PC-3 (cell line): ENCODE data around the gene NUTM1. TPM values are rescaled to one million over a fixed set of nuclear protein-coding genes. Genes with fewer than 3 reads are reported as not detected.

Experiments
- ATAC-seq: fragments of 200-7000 bp; cut with Tn5 transposase; 2 replicates; pipeline ENCODE4 v1.9.1; 2020; ENCODE audit warnings: mild to moderate bottlenecking, moderate library complexity
- Bru-seq: library from RNA; stranded (reverse); fragments of 400-500 nt; gene quantifications from one replicate; lab custom pipeline; 2021; lab: Mats Ljungman, UMichigan
- BruChase-seq, 2 experiments: library from RNA; stranded (reverse); fragments of 400-500 nt; gene quantifications; one replicate each; lab custom pipeline; 2021; lab: Mats Ljungman, UMichigan
- BruUV-seq: library from RNA; stranded (reverse); fragments of 400-500 nt; replicated peaks from 2 replicates; lab custom pipeline; 2021; lab: Mats Ljungman, UMichigan
- CTCF ChIA-PET: fragments of 300-600 bp; sonication (Branson Sonifier 250); formaldehyde crosslinking; loops from one replicate; lab custom pipeline; 2022; ENCODE audit warnings: antibody characterized with exemption; lab: Charles Lee
- POLR2A ChIA-PET: fragments of 300-600 bp; sonication (Branson Sonifier 250); formaldehyde crosslinking; loops from one replicate; lab custom pipeline; 2022; ENCODE audit warnings: antibody characterized with exemption; ENCODE audit not compliant: unreplicated experiment; lab: Charles Lee
- DNase-seq: peaks from one replicate; pipeline ENCODE4 v3.0.0-alpha.2; 2015
- H2AFZ ChIP-seq: fragments of 300-600 bp; sonication (generic); 2 replicates; pipeline ENCODE4 v1.6.0; 2016; ENCODE audit warnings: antibody characterized with exemption, low read length
- H3F3A ChIP-seq: fragments of 300-600 bp; sonication (generic); one replicate; pipeline ENCODE4 v1.6.0; 2017; ENCODE audit warnings: antibody characterized with exemption, low read length, control low read depth, mild to moderate bottlenecking; ENCODE audit not compliant: unreplicated experiment
- H3K27ac ChIP-seq: fragments of 300-600 bp; sonication (generic); 2 replicates; pipeline ENCODE4 v1.5.1; 2016; ENCODE audit warnings: mild to moderate bottlenecking, low read length
- H3K27me3 ChIP-seq: fragments of 300-600 bp; sonication (generic); 2 replicates; pipeline ENCODE4 v1.6.1; 2016; ENCODE audit warnings: low read length, mixed read lengths
- H3K36me3 ChIP-seq: fragments of 300-600 bp; sonication (generic); 2 replicates; pipeline ENCODE4 v1.6.1; 2016; ENCODE audit warnings: low read depth, mixed run types, low read length, mixed read lengths
- H3K4me1 ChIP-seq: fragments of 300-600 bp; sonication (generic); 2 replicates; pipeline ENCODE4 v1.5.1; 2016; ENCODE audit warnings: low read length; ENCODE audit not compliant: insufficient read depth
- H3K4me2 ChIP-seq: fragments of 300-600 bp; sonication (generic); 2 replicates; pipeline ENCODE4 v1.6.0; 2016; ENCODE audit warnings: low read length
- H3K4me3 ChIP-seq: fragments of 300-600 bp; sonication (generic); 2 replicates; pipeline ENCODE4 v1.5.1; 2016; ENCODE audit warnings: mild to moderate bottlenecking, low read length, mixed read lengths
- H3K79me2 ChIP-seq: fragments of 300-600 bp; sonication (generic); 2 replicates; pipeline ENCODE4 v1.6.1; 2017; ENCODE audit warnings: low read length, mixed read lengths
- H3K9ac ChIP-seq: fragments of 300-600 bp; sonication (generic); 2 replicates; pipeline ENCODE4 v1.6.0; 2016; ENCODE audit warnings: mild to moderate bottlenecking, low read length
- H3K9me2 ChIP-seq: fragments of 300-600 bp; sonication (generic); replicated peaks from 2 replicates; pipeline ENCODE4 v1.6.1; 2016; ENCODE audit warnings: mixed run types, low read length, mixed read lengths
- H3K9me3 ChIP-seq: fragments of 300-600 bp; sonication (generic); 2 replicates; pipeline ENCODE4 v1.6.1; 2016; ENCODE audit warnings: low read length, mixed read lengths
- H4K20me1 ChIP-seq: fragments of 300-600 bp; sonication (generic); 2 replicates; pipeline ENCODE4 v1.6.1; 2016; ENCODE audit warnings: low read length, mixed read lengths
- CTCF ChIP-seq: fragments of 300-600 bp; sonication (generic); conservative IDR thresholded peaks from 2 replicates; pipeline ENCODE4 v1.5.1; 2017; ENCODE audit warnings: antibody characterized with exemption, low read depth, mild to moderate bottlenecking, low read length
- EZH2 ChIP-seq: fragments of 300-600 bp; sonication (generic); IDR thresholded peaks from one replicate; pipeline ENCODE4 v1.6.1; 2017; ENCODE audit warnings: antibody characterized with exemption, mild to moderate bottlenecking, low read length; ENCODE audit not compliant: unreplicated experiment
- EZH2phosphoT487 ChIP-seq: fragments of 300-600 bp; sonication (generic); IDR thresholded peaks from 2 replicates; pipeline ENCODE4 v1.6.1; 2018; ENCODE audit warnings: mild to moderate bottlenecking, antibody characterized with exemption, low read length, borderline replicate concordance
- intact Hi-C: fragments of 100-400 bp; cut with micrococcal nuclease; formaldehyde crosslinking; loops from 2 replicates; pipeline ENCODE4 v1.9.0; 2023
- long read RNA-seq: library from polyadenylated mRNA; unstranded; transcript quantifications from one replicate; pipeline ENCODE4 v2.0.0, GENCODE V29; 2021; ENCODE audit not compliant: unreplicated experiment
- total RNA-seq: library from RNA; depleted of rRNA; stranded (reverse); fragments of >200 nt; gene quantifications from 2 replicates; pipeline ENCODE4 v1.2.3, GENCODE V29; 2014; rRNA removed

Gene NUTM1
- total RNA-seq (0.04 TPM in 1 of 2 replicates, not detected in the other), Bru-seq, nascent RNA (not detected), BruChase-seq, experiment 1, labeled RNA remaining after a 6-hour chase (percentile 5 among the genes with signal in this experiment), BruChase-seq, experiment 2, labeled RNA remaining after a 2-hour chase (percentile 8 among the genes with signal in this experiment)
- long read RNA-seq = 0 reads

- Histone ChIP-seq H4K20me1 (no peaks in the 10 kb centered on the region), H3K9me3 (no peaks in the 10 kb centered on the region), H2AFZ (peak within 1 kb of the TSS; percentile 76), H3K36me3 (peaks cover 18% of the 10 kb centered on the region), H3K4me3 (peak within 1 kb of the TSS; percentile 85), H3K4me1 (peaks cover 29% of the 10 kb centered on the region), H3K27ac (peak within 1 kb of the TSS; percentile 88), H3K79me2 (peaks cover 39% of the 10 kb centered on the region), H3K4me2 (peak within 1 kb of the TSS; percentile 87), H3K27me3 (no peaks in the 10 kb centered on the region), H3K9ac (peak within 1 kb of the TSS; percentile 99), H3F3A (peaks cover 14% of the 10 kb centered on the region), H3K9me2 (no peaks in the 10 kb centered on the region)
- DNase-seq (peak; percentile 91), ATAC-seq (peak; percentile 75)
- ChIA-PET CTCF (interaction anchor here (0.8 to 1.9 kb wide), 2 partner anchors 16 to 24 kb away, joined by 6 to 11 read pairs; partner anchors contain the start of gene LPCAT4), POLR2A (interaction anchor here (0.7 to 0.8 kb wide), 3 partner anchors 17 to 236 kb away, joined by 3 to 22 read pairs (median 4); no protein-coding TSS in a partner anchor)
- BruUV-seq = no TSS peak
- intact Hi-C loops = loop anchor here (1.0 to 2.0 kb wide), 3 partner anchors 24 to 126 kb away; partner anchors contain the start of gene LPCAT4
- TF ChIP-seq EZH2phosphoT487 = no peak
- no peak for TF ChIP-seq EZH2
- TF ChIP-seq CTCF = peak; percentile 93
These were observed at the start of gene NUTM1, which contains the start of gene NOP10 for GRCh38 chr15:34342737-34343575. NUTM1 (plus strand) TSS chr15:34343315; CDS start chr15:34343697, 382 bp downstream. NOP10 (minus strand) TSS chr15:34343136; CDS start chr15:34343073, 63 bp downstream.

GRCh38 chr15:34297059-34297458 is 46.1 kb upstream of the NUTM1 start:
- intact Hi-C loops = loop anchor here (1.0 to 2.0 kb wide), 4 partner anchors 22 to 58 kb away; no protein-coding TSS in a partner anchor

More at GRCh38 chr15:34297059-34297458, 46.1 kb upstream of the NUTM1 start:
- CTCF ChIA-PET = no interaction called here
- Histone ChIP-seq H3K9me2 (no peaks in the 10 kb centered on the region), H3K27me3 (no peaks in the 10 kb centered on the region), H3K9me3 (no peaks in the 10 kb centered on the region), H4K20me1 (no peaks in the 10 kb centered on the region), H3K4me2 (peak overlapping the region; percentile 42), H3K79me2 (peaks cover 9% of the 10 kb centered on the region), H3K9ac (peak overlapping the region; percentile 45), H3K4me1 (peaks cover 30% of the 10 kb centered on the region), H3K4me3 (no peak overlapping the region), H2AFZ (no peak overlapping the region), H3F3A (no peaks in the 10 kb centered on the region), H3K36me3 (no peaks in the 10 kb centered on the region), H3K27ac (peak overlapping the region; percentile 81)
- TF ChIP-seq EZH2 = no peak
- TF ChIP-seq CTCF = no peak
- no peak for TF ChIP-seq EZH2phosphoT487
- no TSS peak for BruUV-seq
- peak; percentile 88 for ATAC-seq
- DNase-seq = peak; percentile 62
- POLR2A ChIA-PET = interaction anchor here (0.5 to 1.0 kb wide), 3 partner anchors 36 to 71 kb away, joined by 3 to 6 read pairs (median 4); no protein-coding TSS in a partner anchor
